ENCODE data around the gene RFPL1. TPM values are rescaled to one million over a fixed set of nuclear protein-coding genes. Genes with fewer than 3 reads are reported as not detected.

The RFPL1 gene
- total and polyA plus RNA-seq, 2 experiments from 2014 or later, result not detected

DNA sequence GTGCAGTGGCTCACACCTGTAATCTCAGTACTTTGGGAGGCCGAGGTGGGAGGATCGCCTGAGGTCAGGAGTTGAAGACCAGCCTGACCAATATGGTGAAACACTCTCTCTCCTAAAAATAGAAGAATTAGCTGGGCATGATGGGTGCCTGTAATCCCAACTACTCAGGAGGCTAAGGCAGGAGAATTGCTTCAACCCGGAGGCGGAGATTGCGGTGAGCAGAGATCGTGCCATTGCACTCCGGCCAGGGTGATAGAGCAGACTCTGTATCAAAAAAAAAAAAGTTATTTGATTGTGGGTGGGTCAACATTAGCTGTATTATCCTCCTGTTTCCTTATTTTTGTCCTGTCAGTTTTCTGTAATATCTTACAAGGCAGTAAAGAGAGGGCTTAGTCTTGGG lies 11.9 kb upstream of the RFPL1 start:
- no peaks in the 10 kb centered on the region for H3F3A ChIP-seq (replicated peaks; ENCODE audit: low read depth)
- no peak overlapping the region for H3K4me3 Mint-ChIP-seq
- H3K79me2 ChIP-seq (replicated peaks; ENCODE audit: insufficient read depth), result no peaks in the 10 kb centered on the region
- no peaks in the 10 kb centered on the region for H3K9me3 Mint-ChIP-seq
- no peaks in the 10 kb centered on the region for H3K36me3 Mint-ChIP-seq (ENCODE audit: low read depth)
- peaks cover 10% of the 10 kb centered on the region; the same call in 2 of the 3 replicates for H3K4me1 Mint-ChIP-seq
- no peak overlapping the region for H3K27ac Mint-ChIP-seq
- no peak for DNase-seq (ENCODE audit: low spot score)
- no peaks in the 10 kb centered on the region for H3K36me3 ChIP-seq (ENCODE audit: insufficient read depth)
- no peak for ATAC-seq
- H3K27me3 ChIP-seq (ENCODE audit: insufficient read depth), result no peaks in the 10 kb centered on the region
- H3K27me3 Mint-ChIP-seq (ENCODE audit: insufficient read depth, low read depth, poor library complexity), result no peaks in the 10 kb centered on the region
- no peak overlapping the region for H2AFZ ChIP-seq
- TF ChIP-seq, protein P1, sequence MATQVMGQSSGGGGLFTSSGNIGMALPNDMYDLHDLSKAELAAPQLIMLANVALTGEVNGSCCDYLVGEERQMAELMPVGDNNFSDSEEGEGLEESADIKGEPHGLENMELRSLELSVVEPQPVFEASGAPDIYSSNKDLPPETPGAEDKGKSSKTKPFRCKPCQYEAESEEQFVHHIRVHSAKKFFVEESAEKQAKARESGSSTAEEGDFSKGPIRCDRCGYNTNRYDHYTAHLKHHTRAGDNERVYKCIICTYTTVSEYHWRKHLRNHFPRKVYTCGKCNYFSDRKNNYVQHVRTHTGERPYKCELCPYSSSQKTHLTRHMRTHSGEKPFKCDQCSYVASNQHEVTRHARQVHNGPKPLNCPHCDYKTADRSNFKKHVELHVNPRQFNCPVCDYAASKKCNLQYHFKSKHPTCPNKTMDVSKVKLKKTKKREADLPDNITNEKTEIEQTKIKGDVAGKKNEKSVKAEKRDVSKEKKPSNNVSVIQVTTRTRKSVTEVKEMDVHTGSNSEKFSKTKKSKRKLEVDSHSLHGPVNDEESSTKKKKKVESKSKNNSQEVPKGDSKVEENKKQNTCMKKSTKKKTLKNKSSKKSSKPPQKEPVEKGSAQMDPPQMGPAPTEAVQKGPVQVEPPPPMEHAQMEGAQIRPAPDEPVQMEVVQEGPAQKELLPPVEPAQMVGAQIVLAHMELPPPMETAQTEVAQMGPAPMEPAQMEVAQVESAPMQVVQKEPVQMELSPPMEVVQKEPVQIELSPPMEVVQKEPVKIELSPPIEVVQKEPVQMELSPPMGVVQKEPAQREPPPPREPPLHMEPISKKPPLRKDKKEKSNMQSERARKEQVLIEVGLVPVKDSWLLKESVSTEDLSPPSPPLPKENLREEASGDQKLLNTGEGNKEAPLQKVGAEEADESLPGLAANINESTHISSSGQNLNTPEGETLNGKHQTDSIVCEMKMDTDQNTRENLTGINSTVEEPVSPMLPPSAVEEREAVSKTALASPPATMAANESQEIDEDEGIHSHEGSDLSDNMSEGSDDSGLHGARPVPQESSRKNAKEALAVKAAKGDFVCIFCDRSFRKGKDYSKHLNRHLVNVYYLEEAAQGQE (IDR thresholded peaks at IDR 0.05; ENCODE audit: unreplicated experiment), result no peak
- H3K4me3 ChIP-seq, result no peak overlapping the region
- no peak overlapping the region for H3K27ac ChIP-seq (ENCODE audit: low read depth)
- peaks cover 4% of the 10 kb centered on the region; the same call in 1 of the 2 replicates for H3K4me1 ChIP-seq (ENCODE audit: insufficient read depth)
- no peak overlapping the region for H3K4me2 ChIP-seq
- H3K9me2 ChIP-seq (ENCODE audit: insufficient read depth), result no peaks in the 10 kb centered on the region
- H4K20me1 ChIP-seq (replicated peaks; ENCODE audit: insufficient read depth), result no peaks in the 10 kb centered on the region

DNA sequence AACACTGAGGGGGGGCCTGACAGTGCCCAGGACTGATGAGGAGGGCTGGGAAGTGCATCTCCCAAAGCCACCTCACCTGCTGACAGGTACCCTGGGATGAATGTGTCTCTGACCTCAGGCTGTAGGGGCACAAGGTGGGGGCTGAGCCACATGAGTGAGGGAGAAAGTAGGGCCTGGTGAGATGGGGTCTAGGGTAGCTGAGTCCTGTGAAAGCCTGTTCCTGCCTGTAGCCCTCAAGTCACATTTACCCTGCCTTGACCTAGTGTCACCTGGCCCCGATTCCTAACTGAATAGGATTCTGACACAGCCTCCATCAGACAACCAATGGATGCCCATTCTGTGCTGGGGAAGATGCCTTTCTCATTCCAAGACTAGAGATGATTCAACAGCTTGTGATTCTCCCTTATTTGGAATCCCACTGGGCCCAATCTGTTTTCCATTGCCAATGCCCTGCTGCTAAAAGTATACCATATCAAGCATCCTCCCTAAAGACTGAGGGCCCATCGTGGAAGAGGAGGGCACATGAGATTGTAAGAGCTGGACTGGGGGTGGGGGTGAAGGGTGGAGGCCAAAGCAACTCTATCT lies 11.1 kb upstream of the RFPL1 start:
- Histone ChIP-seq H3K36me3 (ENCODE audit: insufficient read depth) (no peaks in the 10 kb centered on the region), H4K20me1 (replicated peaks; ENCODE audit: insufficient read depth) (no peaks in the 10 kb centered on the region), H3K4me1 (ENCODE audit: insufficient read depth) (peaks cover 7% of the 10 kb centered on the region), H3K9me2 (ENCODE audit: insufficient read depth) (no peaks in the 10 kb centered on the region), H3K27me3 (ENCODE audit: insufficient read depth) (no peaks in the 10 kb centered on the region), H2AFZ (no peak overlapping the region), H3K4me2 (no peak overlapping the region), H3K4me3 (no peak overlapping the region), H3F3A (replicated peaks; ENCODE audit: low read depth) (no peaks in the 10 kb centered on the region), H3K27ac (ENCODE audit: low read depth) (no peak overlapping the region), H3K79me2 (replicated peaks; ENCODE audit: insufficient read depth) (no peaks in the 10 kb centered on the region)
- H3K27me3 Mint-ChIP-seq (ENCODE audit: insufficient read depth, low read depth, poor library complexity), result peaks cover 3% of the 10 kb centered on the region
- H3K9me3 Mint-ChIP-seq, result no peaks in the 10 kb centered on the region
- ATAC-seq (no peak), DNase-seq (ENCODE audit: low spot score) (no peak)
- peaks cover 15% of the 10 kb centered on the region for H3K4me1 Mint-ChIP-seq
- no peaks in the 10 kb centered on the region for H3K36me3 Mint-ChIP-seq (ENCODE audit: low read depth)
- no peak overlapping the region for H3K4me3 Mint-ChIP-seq
- H3K27ac Mint-ChIP-seq, result no peak overlapping the region
- TF ChIP-seq, protein P2, sequence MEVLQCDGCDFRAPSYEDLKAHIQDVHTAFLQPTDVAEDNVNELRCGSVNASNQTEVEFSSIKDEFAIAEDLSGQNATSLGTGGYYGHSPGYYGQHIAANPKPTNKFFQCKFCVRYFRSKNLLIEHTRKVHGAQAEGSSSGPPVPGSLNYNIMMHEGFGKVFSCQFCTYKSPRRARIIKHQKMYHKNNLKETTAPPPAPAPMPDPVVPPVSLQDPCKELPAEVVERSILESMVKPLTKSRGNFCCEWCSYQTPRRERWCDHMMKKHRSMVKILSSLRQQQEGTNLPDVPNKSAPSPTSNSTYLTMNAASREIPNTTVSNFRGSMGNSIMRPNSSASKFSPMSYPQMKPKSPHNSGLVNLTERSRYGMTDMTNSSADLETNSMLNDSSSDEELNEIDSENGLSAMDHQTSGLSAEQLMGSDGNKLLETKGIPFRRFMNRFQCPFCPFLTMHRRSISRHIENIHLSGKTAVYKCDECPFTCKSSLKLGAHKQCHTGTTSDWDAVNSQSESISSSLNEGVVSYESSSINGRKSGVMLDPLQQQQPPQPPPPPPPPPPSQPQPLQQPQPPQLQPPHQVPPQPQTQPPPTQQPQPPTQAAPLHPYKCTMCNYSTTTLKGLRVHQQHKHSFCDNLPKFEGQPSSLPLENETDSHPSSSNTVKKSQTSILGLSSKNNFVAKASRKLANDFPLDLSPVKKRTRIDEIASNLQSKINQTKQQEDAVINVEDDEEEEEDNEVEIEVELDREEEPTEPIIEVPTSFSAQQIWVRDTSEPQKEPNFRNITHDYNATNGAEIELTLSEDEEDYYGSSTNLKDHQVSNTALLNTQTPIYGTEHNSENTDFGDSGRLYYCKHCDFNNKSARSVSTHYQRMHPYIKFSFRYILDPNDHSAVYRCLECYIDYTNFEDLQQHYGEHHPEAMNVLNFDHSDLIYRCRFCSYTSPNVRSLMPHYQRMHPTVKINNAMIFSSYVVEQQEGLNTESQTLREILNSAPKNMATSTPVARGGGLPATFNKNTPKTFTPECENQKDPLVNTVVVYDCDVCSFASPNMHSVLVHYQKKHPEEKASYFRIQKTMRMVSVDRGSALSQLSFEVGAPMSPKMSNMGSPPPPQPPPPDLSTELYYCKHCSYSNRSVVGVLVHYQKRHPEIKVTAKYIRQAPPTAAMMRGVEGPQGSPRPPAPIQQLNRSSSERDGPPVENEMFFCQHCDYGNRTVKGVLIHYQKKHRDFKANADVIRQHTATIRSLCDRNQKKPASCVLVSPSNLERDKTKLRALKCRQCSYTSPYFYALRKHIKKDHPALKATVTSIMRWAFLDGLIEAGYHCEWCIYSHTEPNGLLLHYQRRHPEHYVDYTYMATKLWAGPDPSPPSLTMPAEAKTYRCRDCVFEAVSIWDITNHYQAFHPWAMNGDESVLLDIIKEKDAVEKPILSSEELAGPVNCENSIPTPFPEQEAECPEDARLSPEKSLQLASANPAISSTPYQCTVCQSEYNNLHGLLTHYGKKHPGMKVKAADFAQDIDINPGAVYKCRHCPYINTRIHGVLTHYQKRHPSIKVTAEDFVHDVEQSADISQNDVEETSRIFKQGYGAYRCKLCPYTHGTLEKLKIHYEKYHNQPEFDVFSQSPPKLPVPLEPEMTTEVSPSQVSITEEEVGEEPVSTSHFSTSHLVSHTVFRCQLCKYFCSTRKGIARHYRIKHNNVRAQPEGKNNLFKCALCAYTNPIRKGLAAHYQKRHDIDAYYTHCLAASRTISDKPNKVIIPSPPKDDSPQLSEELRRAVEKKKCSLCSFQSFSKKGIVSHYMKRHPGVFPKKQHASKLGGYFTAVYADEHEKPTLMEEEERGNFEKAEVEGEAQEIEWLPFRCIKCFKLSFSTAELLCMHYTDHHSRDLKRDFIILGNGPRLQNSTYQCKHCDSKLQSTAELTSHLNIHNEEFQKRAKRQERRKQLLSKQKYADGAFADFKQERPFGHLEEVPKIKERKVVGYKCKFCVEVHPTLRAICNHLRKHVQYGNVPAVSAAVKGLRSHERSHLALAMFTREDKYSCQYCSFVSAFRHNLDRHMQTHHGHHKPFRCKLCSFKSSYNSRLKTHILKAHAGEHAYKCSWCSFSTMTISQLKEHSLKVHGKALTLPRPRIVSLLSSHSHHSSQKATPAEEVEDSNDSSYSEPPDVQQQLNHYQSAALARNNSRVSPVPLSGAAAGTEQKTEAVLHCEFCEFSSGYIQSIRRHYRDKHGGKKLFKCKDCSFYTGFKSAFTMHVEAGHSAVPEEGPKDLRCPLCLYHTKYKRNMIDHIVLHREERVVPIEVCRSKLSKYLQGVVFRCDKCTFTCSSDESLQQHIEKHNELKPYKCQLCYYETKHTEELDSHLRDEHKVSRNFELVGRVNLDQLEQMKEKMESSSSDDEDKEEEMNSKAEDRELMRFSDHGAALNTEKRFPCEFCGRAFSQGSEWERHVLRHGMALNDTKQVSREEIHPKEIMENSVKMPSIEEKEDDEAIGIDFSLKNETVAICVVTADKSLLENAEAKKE (CRISPR knock-in tag; IDR thresholded peaks at IDR 0.05), result no peak
- TF ChIP-seq EZH2phosphoT487 (IDR thresholded peaks at IDR 0.05; ENCODE audit: unreplicated experiment) (no peak), ZNF114 (CRISPR knock-in tag; IDR thresholded peaks at IDR 0.05) (no peak), POLR2AphosphoS5 (IDR thresholded peaks at IDR 0.05; ENCODE audit: low read depth) (no peak)
- TF ChIP-seq, protein P3, sequence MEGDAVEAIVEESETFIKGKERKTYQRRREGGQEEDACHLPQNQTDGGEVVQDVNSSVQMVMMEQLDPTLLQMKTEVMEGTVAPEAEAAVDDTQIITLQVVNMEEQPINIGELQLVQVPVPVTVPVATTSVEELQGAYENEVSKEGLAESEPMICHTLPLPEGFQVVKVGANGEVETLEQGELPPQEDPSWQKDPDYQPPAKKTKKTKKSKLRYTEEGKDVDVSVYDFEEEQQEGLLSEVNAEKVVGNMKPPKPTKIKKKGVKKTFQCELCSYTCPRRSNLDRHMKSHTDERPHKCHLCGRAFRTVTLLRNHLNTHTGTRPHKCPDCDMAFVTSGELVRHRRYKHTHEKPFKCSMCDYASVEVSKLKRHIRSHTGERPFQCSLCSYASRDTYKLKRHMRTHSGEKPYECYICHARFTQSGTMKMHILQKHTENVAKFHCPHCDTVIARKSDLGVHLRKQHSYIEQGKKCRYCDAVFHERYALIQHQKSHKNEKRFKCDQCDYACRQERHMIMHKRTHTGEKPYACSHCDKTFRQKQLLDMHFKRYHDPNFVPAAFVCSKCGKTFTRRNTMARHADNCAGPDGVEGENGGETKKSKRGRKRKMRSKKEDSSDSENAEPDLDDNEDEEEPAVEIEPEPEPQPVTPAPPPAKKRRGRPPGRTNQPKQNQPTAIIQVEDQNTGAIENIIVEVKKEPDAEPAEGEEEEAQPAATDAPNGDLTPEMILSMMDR (conservative IDR thresholded peaks at IDR 0.05; ENCODE audit: low read depth in 2 of 2), result no peak
